CD14-positive monocyte (primary cell): Measurements from ENCODE around the gene ANKLE2. TPM values are rescaled to one million over a fixed set of nuclear protein-coding genes. Genes with fewer than 3 reads are reported as not detected.

Source experiments
- DNase-seq, 3 donors: peaks; one replicate each; pipeline ENCODE4 v3.0.0-alpha.2; 2011 to 2022
- H2AFZ ChIP-seq: 2 replicates; pipeline ENCODE4 v1.6.0; 2012; ENCODE audit warnings: mild to moderate bottlenecking, low read depth, low read length, inconsistent platforms; ENCODE audit not compliant: insufficient read depth, poor library complexity, severe bottlenecking
- H3K27ac ChIP-seq, 2 donors: 1 replicate in 1 of 2; 2 replicates in 1 of 2; pipeline ENCODE4 v1.5.1; 2012 to 2013; ENCODE audit warnings: low read length in 2 of 2, control low read depth in 1 of 2, inconsistent platforms in 1 of 2, low read depth in 1 of 2, mild to moderate bottlenecking in 1 of 2
- H3K27me3 ChIP-seq, 2 donors: one replicate each; pipeline versions ENCODE4 v1.6.0 to v1.6.1; 2011 to 2013; ENCODE audit warnings: low read length in 2 of 2; ENCODE audit not compliant: control insufficient read depth in 2 of 2, insufficient read depth in 2 of 2
- H3K36me3 ChIP-seq, 2 donors: replicated peaks in 1 of 2; 1 replicate in 1 of 2; 2 replicates in 1 of 2; pipeline versions ENCODE4 v1.5.1 to v1.6.1; 2012 to 2013; ENCODE audit warnings: low read length in 2 of 2, control low read depth in 1 of 2, inconsistent platforms in 1 of 2, mild to moderate bottlenecking in 1 of 2; ENCODE audit not compliant: insufficient read depth in 2 of 2, control insufficient read depth in 1 of 2
- H3K4me1 ChIP-seq, 2 donors: 1 replicate in 1 of 2; 2 replicates in 1 of 2; pipeline versions ENCODE4 v1.5.1 to v1.6.1; 2012 to 2013; ENCODE audit warnings: low read length in 2 of 2, control low read depth in 1 of 2, inconsistent platforms in 1 of 2, mild to moderate bottlenecking in 1 of 2, moderate library complexity in 1 of 2; ENCODE audit not compliant: insufficient read depth in 2 of 2, control insufficient read depth in 1 of 2
- H3K4me2 ChIP-seq: replicated peaks from 2 replicates; pipeline ENCODE3; 2012; ENCODE audit warnings: low read length, moderate library complexity, mild to moderate bottlenecking; ENCODE audit not compliant: poor library complexity, severe bottlenecking; ENCODE audit errors: extremely low read depth
- H3K4me3 ChIP-seq, 3 experiments: fragments of 200-600 bp in 1 of 3; sonication (generic) in 1 of 3; replicated peaks in 1 of 3; 1 replicate in 2 of 3; 2 replicates in 1 of 3; pipeline ENCODE4 v1.5.1; 2011 to 2013; ENCODE audit warnings: low read length in 3 of 3, mild to moderate bottlenecking in 3 of 3, control low read depth in 2 of 3, low read depth in 2 of 3, inconsistent platforms in 1 of 3, moderate library complexity in 1 of 3
- H3K79me2 ChIP-seq: 2 replicates; pipeline ENCODE4 v1.6.0; 2012; ENCODE audit warnings: mild to moderate bottlenecking, control low read depth, inconsistent platforms, low read length, moderate library complexity; ENCODE audit not compliant: insufficient read depth
- H3K9ac ChIP-seq: 2 replicates; pipeline ENCODE4 v1.6.0; 2017; ENCODE audit warnings: low read length, mild to moderate bottlenecking; ENCODE audit not compliant: insufficient read depth, poor library complexity, severe bottlenecking
- H3K9me3 ChIP-seq, 2 donors: replicated peaks in 1 of 2; 1 replicate in 1 of 2; 2 replicates in 1 of 2; pipeline versions ENCODE4 v1.5.1 to v1.6.1; 2012 to 2013; ENCODE audit warnings: low read length in 2 of 2, control low read depth in 1 of 2; ENCODE audit not compliant: control insufficient read depth in 1 of 2, insufficient read depth in 1 of 2
- H4K20me1 ChIP-seq: 2 replicates; pipeline ENCODE4 v1.6.0; 2012; ENCODE audit warnings: mild to moderate bottlenecking, low read length, control low read depth, moderate library complexity; ENCODE audit not compliant: insufficient read depth
- H3K27ac Mint-ChIP-seq, 7 donors: one replicate each; pipeline ENCODE4 v1.8.0; 2020; ENCODE audit warnings: mild to moderate bottlenecking in 7 of 7, mixed read lengths in 7 of 7, moderate library complexity in 6 of 7, inconsistent platforms in 2 of 7
- H3K27me3 Mint-ChIP-seq, 3 donors: one replicate each; pipeline ENCODE4 v1.8.0; 2021 to 2022; ENCODE audit warnings: low read depth in 3 of 3, mild to moderate bottlenecking in 3 of 3, mixed read lengths in 3 of 3, moderate library complexity in 3 of 3, inconsistent platforms in 1 of 3
- H3K36me3 Mint-ChIP-seq, 2 donors: one replicate each; pipeline ENCODE4 v1.8.0; 2020; ENCODE audit warnings: mixed read lengths in 2 of 2, inconsistent platforms in 1 of 2, mild to moderate bottlenecking in 1 of 2
- H3K4me1 Mint-ChIP-seq: one replicate; pipeline ENCODE4 v1.8.0; 2020; ENCODE audit warnings: mild to moderate bottlenecking, mixed read lengths
- H3K4me3 Mint-ChIP-seq, 2 donors: one replicate each; pipeline ENCODE4 v1.8.0; 2020; ENCODE audit warnings: mild to moderate bottlenecking in 2 of 2, mixed read lengths in 2 of 2, moderate library complexity in 1 of 2
- H3K9me3 Mint-ChIP-seq, 7 donors: one replicate each; pipeline ENCODE4 v1.8.0; 2020 to 2022; ENCODE audit warnings: mixed read lengths in 7 of 7, mild to moderate bottlenecking in 6 of 7, moderate library complexity in 6 of 7, inconsistent platforms in 2 of 7
- CTCF ChIP-seq: fragments of 200-600 bp; IDR thresholded peaks from one replicate; pipeline ENCODE4 v1.8.0; 2022; ENCODE audit warnings: antibody characterized with exemption, mild to moderate bottlenecking
- WGBS: methylation state at CpG from one replicate; pipeline ENCODE4 v1.1.5; 2013; ENCODE audit warnings: missing lambda C conversion rate; ENCODE audit not compliant: insufficient coverage; 5-methylcytosine and 5-hydroxymethylcytosine counted together
- intact Hi-C, 2 donors: fragments of 100-400 bp; cut with micrococcal nuclease; formaldehyde crosslinking; loops; one replicate each; pipeline versions ENCODE4 v1.15.0 to v1.15.1; 2023
- polyA plus RNA-seq, 3 donors: library from polyadenylated mRNA; depleted of rRNA in 1 of 3; unstranded in 2 of 3; stranded (reverse) in 1 of 3; fragments of 300-500 nt in 2 of 3; fragments of >200 nt in 1 of 3; fragmentation: Illumina TruSeq in 2 of 3; gene quantifications; 1 replicate in 2 of 3; 2 replicates in 1 of 3; pipeline ENCODE4 v1.2.3, GENCODE V29; 2012 to 2021

ANKLE2 gene
- polyA plus RNA-seq, 3 donors = 10.1 to 88.4 (median 15.0) TPM

DNA sequence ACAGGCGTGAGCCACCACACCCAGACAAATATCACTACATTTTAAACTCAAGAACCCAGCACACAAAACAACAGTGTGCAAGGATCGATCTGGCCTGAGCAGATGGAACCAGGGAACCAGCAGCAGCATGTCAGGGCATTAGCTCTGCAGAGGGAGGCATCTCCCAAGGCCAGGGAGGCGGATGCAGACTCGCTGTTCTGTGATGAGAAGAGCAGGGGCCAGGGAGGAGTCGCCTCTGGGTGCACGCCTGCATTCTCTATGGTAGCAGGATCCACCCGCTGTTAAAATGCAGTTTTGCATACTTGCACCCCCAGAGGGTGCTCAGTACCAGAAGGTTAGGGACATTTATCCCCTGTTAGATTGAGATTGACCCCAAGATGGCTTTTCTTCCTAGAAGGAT lies 33.1 kb downstream of the ANKLE2 start:
- DNase-seq = no peak
- H3K4me1 Mint-ChIP-seq = no peaks in the 10 kb centered on the region
- Histone ChIP-seq H3K79me2 (no peaks in the 10 kb centered on the region), H2AFZ (no peak overlapping the region), H3K9me3 (no peaks in the 10 kb centered on the region), H4K20me1 (peaks cover 4% of the 10 kb centered on the region), H3K27ac (no peak overlapping the region), H3K36me3 (peaks cover 91 to 96% of the 10 kb centered on the region in 2 donors), H3K27me3 (no peaks in the 10 kb centered on the region), H3K4me1 (no peaks in the 10 kb centered on the region), H3K4me2 (no peak overlapping the region), H3K4me3 (no peak overlapping the region), H3K9ac (no peak overlapping the region)
- 100% methylated on average over 7 of the region's 7 CpGs for WGBS
- no peaks in the 10 kb centered on the region for H3K27me3 Mint-ChIP-seq
- H3K9me3 Mint-ChIP-seq = peaks cover 0 to 7% (median 0%) of the 10 kb centered on the region in 7 donors
- no peak overlapping the region for H3K27ac Mint-ChIP-seq
- peaks cover 86 to 95% of the 10 kb centered on the region in 2 donors for H3K36me3 Mint-ChIP-seq
- H3K4me3 Mint-ChIP-seq = no peak overlapping the region
- no peak for TF ChIP-seq CTCF
- intact Hi-C loops = no loop called here

DNA sequence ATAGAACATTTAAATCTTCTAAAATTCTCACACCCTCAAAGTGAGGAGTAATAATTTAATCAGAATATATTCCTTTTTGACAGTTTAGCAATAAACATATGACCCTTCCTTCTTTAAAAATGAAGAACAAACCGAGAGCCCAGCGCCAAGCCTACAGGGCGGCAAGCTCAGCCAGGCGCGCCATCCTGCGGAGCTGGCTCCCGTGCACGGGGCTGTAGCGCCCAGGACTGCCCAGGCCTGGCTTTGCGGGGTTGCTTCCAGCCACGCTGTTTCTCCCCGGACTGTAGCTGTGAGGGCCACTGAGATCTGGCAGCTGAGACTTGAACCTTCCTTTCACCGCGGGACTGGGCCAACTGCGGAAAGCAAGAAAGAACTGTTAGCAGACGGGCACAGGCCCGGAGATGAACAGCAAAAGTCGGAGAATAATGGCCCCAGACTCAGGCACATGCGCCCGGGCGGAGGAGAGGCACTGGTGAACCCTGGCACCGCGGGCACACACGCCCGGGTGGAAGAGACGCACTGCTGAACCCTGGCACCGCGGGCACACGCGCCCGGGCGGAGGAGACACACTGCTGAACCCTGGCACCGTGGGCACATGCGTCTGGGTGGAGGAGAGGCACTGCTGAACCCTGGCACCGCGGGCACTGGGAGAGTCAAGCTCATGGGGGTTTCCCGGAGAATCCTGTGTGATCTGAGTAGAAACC lies 34.4 kb downstream of the ANKLE2 start:
- Mint-ChIP-seq H3K27ac (no peak overlapping the region), H3K27me3 (no peaks in the 10 kb centered on the region), H3K9me3 (peaks cover 0 to 7% (median 0%) of the 10 kb centered on the region in 7 donors), H3K4me1 (no peaks in the 10 kb centered on the region), H3K4me3 (no peak overlapping the region), H3K36me3 (peaks cover 81 to 94% of the 10 kb centered on the region in 2 donors)
- H3K79me2 ChIP-seq = no peaks in the 10 kb centered on the region
- no peaks in the 10 kb centered on the region for H3K4me1 ChIP-seq
- intact Hi-C loops = no loop called here
- TF ChIP-seq CTCF = no peak
- H3K9ac ChIP-seq = no peak overlapping the region
- H3K27ac ChIP-seq = no peak overlapping the region
- WGBS = 95% methylated on average over 37 of the region's 37 CpGs
- no peaks in the 10 kb centered on the region for H3K27me3 ChIP-seq
- no peak overlapping the region for H3K4me3 ChIP-seq
- peaks cover 87 to 96% of the 10 kb centered on the region in 2 donors for H3K36me3 ChIP-seq
- DNase-seq = peak in 1 of 3 donors; percentile 2
- no peaks in the 10 kb centered on the region for H3K9me3 ChIP-seq
- peaks cover 4% of the 10 kb centered on the region for H4K20me1 ChIP-seq
- H2AFZ ChIP-seq = no peak overlapping the region
- no peak overlapping the region for H3K4me2 ChIP-seq
